UCSD-AML1 (cell line): ENCODE data around the gene COL5A3.
"Not testable (repeated sequence)": the region's sequence is repeated elsewhere in the genome, so short reads cannot be mapped to it uniquely, and the experiment has no call there.

Source experiments
- DNase-seq: peaks from one replicate; lab custom pipeline; 2025; ENCODE audit not compliant: unreplicated experiment; lab: John Stamatoyannopoulos, UW

The COL5A3 gene

GRCh38 chr19:9940778-9941177 lies 69.5 kb downstream of the COL5A3 start:
- no peak for DNase-seq

GRCh38 chr19:9939301-9939913 lies 70.9 kb downstream of the COL5A3 start:
- no peak for DNase-seq

- no peak for DNase-seq
Measured at GRCh38 chr19:9937001-9937411, 73.3 kb downstream of the COL5A3 start.

- no peak for DNase-seq
Measured at GRCh38 chr19:9936326-9937000, 73.8 kb downstream of the COL5A3 start, which contains the start of gene OLFM2. TSS of gene OLFM2 (minus strand) at chr19:9936515. CDS start at chr19:9936366, 149 bp downstream.

- DNase-seq, result no peak
Measured at GRCh38 chr19:9935506-9936325, 74.6 kb downstream of the COL5A3 start.

- peak; percentile 75 for DNase-seq
Measured at GRCh38 chr19:9934132-9934950, 76.0 kb downstream of the COL5A3 start.

- no peak for DNase-seq
Measured at GRCh38 chr19:9932835-9933234, 77.5 kb downstream of the COL5A3 start.

- DNase-seq, result no peak
Measured at GRCh38 chr19:9931629-9932028, 78.7 kb downstream of the COL5A3 start.

- DNase-seq, result no peak
Measured at GRCh38 chr19:9923440-9923839, 86.9 kb downstream of the COL5A3 start.

GRCh38 chr19:9922782-9923379 lies 87.4 kb downstream of the COL5A3 start:
- not testable (repeated sequence) for DNase-seq

GRCh38 chr19:9917321-9917720 lies 93.0 kb downstream of the COL5A3 start:
- peak; percentile 30 for DNase-seq

GRCh38 chr19:9916719-9917118 lies 93.6 kb downstream of the COL5A3 start:
- no peak for DNase-seq

- DNase-seq, result peak; percentile 89
Measured at GRCh38 chr19:9914315-9915207, 95.7 kb downstream of the COL5A3 start.

GRCh38 chr19:9914001-9914314 lies 96.3 kb downstream of the COL5A3 start:
- no peak for DNase-seq

GRCh38 chr19:9913237-9914000 lies 96.9 kb downstream of the COL5A3 start:
- DNase-seq, result no peak

- no peak for DNase-seq
Measured at GRCh38 chr19:9912551-9913236, 97.6 kb downstream of the COL5A3 start.

- no peak for DNase-seq
Measured at GRCh38 chr19:9911524-9912185, 98.6 kb downstream of the COL5A3 start.

GRCh38 chr19:9910625-9911024 lies 99.7 kb downstream of the COL5A3 start:
- no peak for DNase-seq
